ENCODE results near the gene BBS10. TPM values are rescaled to one million over a fixed set of nuclear protein-coding genes. Genes with fewer than 3 reads are reported as not detected.

Gene BBS10
- total RNA-seq, 4 donors from 2014 or later = 10.7 to 39.8 (median 19.6) TPM

GRCh38 chr12:76346236-76346635 lies 2.0 kb downstream of the BBS10 start:
- TF ChIP-seq, protein P1, sequence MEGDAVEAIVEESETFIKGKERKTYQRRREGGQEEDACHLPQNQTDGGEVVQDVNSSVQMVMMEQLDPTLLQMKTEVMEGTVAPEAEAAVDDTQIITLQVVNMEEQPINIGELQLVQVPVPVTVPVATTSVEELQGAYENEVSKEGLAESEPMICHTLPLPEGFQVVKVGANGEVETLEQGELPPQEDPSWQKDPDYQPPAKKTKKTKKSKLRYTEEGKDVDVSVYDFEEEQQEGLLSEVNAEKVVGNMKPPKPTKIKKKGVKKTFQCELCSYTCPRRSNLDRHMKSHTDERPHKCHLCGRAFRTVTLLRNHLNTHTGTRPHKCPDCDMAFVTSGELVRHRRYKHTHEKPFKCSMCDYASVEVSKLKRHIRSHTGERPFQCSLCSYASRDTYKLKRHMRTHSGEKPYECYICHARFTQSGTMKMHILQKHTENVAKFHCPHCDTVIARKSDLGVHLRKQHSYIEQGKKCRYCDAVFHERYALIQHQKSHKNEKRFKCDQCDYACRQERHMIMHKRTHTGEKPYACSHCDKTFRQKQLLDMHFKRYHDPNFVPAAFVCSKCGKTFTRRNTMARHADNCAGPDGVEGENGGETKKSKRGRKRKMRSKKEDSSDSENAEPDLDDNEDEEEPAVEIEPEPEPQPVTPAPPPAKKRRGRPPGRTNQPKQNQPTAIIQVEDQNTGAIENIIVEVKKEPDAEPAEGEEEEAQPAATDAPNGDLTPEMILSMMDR (IDR thresholded peaks at IDR 0.05; ENCODE audit: low read depth) = no peak

DNA sequence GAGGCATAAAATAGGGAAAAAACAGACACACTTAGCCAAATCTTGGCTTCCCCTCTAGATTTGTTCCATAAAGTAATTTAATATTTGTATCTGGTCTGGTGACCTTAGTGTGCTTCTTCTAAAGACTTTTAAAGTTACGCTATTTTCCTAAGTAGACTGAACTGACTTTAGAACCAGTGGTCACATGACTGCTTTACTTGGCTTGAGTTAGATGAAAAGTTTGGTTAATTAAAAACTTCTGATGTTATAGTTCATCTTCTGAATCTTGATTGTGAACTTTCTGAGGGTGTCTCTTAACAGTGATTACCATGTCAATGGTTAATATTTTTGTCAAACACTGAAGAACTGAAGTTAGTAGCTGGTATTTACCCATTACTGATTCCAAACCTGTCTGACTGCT lies 2.6 kb downstream of the BBS10 start:
- TF ChIP-seq, protein P1 (IDR thresholded peaks at IDR 0.05; ENCODE audit: low read depth) = no peak

DNA sequence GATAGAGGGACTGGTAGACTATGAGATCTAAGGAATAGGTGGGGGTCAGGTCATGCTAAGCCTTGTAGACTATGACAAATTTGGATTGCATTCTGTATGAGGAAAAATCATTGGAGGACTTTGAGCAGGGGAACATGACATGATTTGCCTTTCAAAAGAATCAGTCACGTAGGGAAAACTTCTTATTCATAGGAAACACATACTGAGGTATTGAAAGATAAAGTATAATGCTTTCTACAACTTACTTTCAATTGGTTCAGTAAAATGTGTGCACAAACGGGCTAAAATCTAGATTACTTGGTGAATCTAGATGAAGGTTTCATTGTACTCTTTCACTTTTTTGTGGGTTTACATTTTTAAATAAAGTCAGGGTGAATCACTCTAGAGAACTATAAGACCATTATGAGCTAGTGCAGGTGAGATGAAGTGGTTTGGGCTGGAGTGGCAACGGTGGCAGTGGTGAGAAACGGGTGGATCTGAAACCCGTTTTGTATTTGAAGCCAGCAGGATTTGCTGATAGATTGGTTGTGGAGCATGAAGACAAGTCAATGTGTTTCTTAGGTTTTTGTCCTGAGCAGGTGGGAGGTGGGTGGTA lies 6.7 kb downstream of the BBS10 start:
- TF ChIP-seq, protein P1 (IDR thresholded peaks at IDR 0.05; ENCODE audit: low read depth) = no peak

GRCh38 chr12:76340680-76341435 lies 7.4 kb downstream of the BBS10 start:
- TF ChIP-seq, protein P1 (IDR thresholded peaks at IDR 0.05; ENCODE audit: low read depth) = no peak

DNA sequence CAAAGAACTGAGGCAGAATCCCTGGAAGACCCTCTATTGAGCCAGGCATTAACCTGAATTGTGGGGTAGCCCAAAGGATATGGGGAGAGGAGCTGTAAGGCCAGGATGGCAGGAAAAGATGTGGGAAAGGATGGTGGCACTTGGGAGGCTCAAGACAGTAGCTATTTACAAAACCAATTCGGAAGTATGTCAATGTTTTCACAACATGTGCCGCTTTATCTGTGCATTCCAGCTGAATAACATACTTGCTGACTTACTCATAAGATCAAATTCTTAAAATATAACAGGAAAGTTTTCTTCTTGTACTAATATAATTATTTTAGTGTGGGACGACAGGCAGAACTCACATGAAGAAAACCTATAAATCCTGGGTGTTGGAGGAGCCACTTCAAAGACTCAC lies 10.6 kb downstream of the BBS10 start:
- TF ChIP-seq, protein P1 (IDR thresholded peaks at IDR 0.05; ENCODE audit: low read depth) = no peak

GRCh38 chr12:76332606-76333005 lies 15.6 kb downstream of the BBS10 start:
- TF ChIP-seq, protein P1 (IDR thresholded peaks at IDR 0.05; ENCODE audit: low read depth) = no peak

DNA sequence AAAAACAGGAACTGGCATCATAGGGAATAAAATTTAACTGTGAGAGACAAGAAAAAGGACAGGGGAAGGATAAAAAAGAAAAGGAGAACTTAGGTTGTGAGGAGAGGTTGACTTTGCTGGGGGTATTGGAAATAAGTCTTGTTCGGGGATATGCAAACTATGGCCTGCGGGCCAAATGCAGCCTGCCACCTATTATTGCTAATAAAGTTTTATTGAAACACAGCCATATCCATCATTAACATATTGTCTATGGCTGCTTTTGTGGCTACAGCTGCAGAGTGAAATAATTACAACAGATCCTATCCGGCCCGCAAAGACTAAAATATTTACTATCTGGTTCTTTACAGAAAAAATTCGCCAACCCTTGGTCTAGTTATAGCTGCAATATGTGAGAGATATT lies 18.6 kb downstream of the BBS10 start:
- TF ChIP-seq, protein P1 (IDR thresholded peaks at IDR 0.05; ENCODE audit: low read depth) = no peak
